HepG2 (cell line): Measurements from ENCODE around the gene PHF5A.

Experiments
- ARHGAP35 ChIP-seq: sonication (generic); formaldehyde crosslinking; IDR thresholded peaks from 2 replicates; pipeline ENCODE4 v1.9.0; 2022; ENCODE audit warnings: mild to moderate bottlenecking, inconsistent platforms, moderate library complexity, missing genetic modification reagents, borderline replicate concordance
- FOXC1 ChIP-seq: sonication (generic); formaldehyde crosslinking; IDR thresholded peaks from 2 replicates; pipeline ENCODE4 v1.8.0; 2022; ENCODE audit warnings: mild to moderate bottlenecking, missing genetic modification reagents, borderline replicate concordance
- GLI4 ChIP-seq: sonication (generic); formaldehyde crosslinking; IDR thresholded peaks from 2 replicates; pipeline ENCODE4 v1.5.1; 2020; ENCODE audit warnings: missing genetic modification reagents, mild to moderate bottlenecking, moderate library complexity, borderline replicate concordance
- NR2C2 ChIP-seq: sonication (generic); formaldehyde crosslinking; IDR thresholded peaks from 2 replicates; pipeline ENCODE4 v1.4.0; 2020; ENCODE audit warnings: missing genetic modification reagents, mild to moderate bottlenecking, moderate library complexity, borderline replicate concordance
- POLR2A ChIP-seq, 2 experiments: IDR thresholded peaks; 2 replicates each; pipeline ENCODE4 v1.6.1; 2011; ENCODE audit warnings: low read depth in 2 of 2, low read length in 2 of 2, mild to moderate bottlenecking in 1 of 2, moderate library complexity in 1 of 2; ENCODE audit not compliant: insufficient read depth in 1 of 2
- SOX6 ChIP-seq, 2 experiments: fragments of 450-650 bp in 1 of 2; sonication (generic) in 1 of 2; formaldehyde crosslinking in 1 of 2; IDR thresholded peaks; 2 replicates each; pipeline versions ENCODE4 v1.4.0 to v1.6.1; 2017 to 2020; ENCODE audit warnings: antibody characterized with exemption in 1 of 2, mild to moderate bottlenecking in 1 of 2, missing genetic modification reagents in 1 of 2
- ZNF615 ChIP-seq: sonication (generic); formaldehyde crosslinking; IDR thresholded peaks from 2 replicates; pipeline ENCODE4 v1.5.0; 2020; ENCODE audit warnings: mild to moderate bottlenecking, missing genetic modification reagents, borderline replicate concordance
- TF ChIP-seq, protein P1 (sequence below): sonication (generic); formaldehyde crosslinking; IDR thresholded peaks from 2 replicates; pipeline ENCODE4 v1.5.0; 2020; ENCODE audit warnings: mild to moderate bottlenecking, missing genetic modification reagents, moderate library complexity
- TF ChIP-seq, protein P2 (sequence below), 2 experiments: sonication (generic) in 1 of 2; formaldehyde crosslinking in 1 of 2; IDR thresholded peaks; 2 replicates each; pipeline versions ENCODE4 v1.4.0 to v1.6.1; 2018 to 2020; ENCODE audit warnings: missing genetic modification reagents in 2 of 2, borderline replicate concordance in 1 of 2, low read depth in 1 of 2, mild to moderate bottlenecking in 1 of 2, missing biosample characterization in 1 of 2
- TF ChIP-seq, protein P3 (sequence below): sonication (generic); formaldehyde crosslinking; IDR thresholded peaks from 2 replicates; pipeline ENCODE4 v1.8.0; 2023; ENCODE audit warnings: mild to moderate bottlenecking, missing genetic modification reagents

DNA sequence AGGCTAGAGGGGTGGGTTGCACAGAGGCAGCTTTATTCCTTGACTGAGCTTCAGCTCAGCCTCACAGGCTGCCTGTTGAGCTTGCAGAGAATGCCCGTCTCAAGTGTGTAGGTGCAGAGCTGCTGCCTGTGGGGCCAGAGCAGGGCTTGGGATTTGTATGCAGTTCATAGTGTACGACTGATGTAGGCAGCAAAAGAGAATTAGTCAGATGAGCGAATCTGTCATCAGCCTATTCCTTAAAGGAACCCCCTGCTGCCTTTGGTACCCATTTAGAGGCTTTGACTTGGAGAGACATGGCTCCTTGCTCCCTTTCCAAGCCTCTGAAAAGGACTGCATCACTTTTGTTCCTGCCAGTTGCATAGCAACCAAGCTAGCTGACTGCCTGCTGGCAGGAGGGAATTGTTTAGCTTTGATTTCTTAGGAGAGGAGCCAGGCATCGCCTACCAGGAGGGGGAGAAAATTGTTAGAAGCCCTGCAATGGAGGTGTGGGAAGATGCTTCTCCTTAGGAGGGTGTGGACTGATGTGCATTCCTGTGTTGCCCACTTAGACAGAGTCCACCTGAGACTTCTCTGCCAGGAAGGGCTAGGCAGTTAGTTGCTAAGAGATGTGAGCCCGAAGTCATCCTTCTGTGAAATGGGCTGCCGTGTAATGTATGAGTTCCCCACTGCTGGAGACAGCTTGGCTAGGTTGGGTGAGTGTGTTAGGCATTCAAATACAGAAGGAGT lies 11.3 kb upstream of the PHF5A start:
- TF ChIP-seq GLI4: no peak
- TF ChIP-seq SOX6 (IDR thresholded peaks at IDR 0.05): no peak
- TF ChIP-seq SOX6 (CRISPR knock-in tag; IDR thresholded peaks at IDR 0.05): no peak
- no peak for TF ChIP-seq ARHGAP35 (CRISPR knock-in tag)
- no peak for TF ChIP-seq FOXC1
- no peak for TF ChIP-seq NR2C2 (CRISPR knock-in tag)
- no peak for TF ChIP-seq ZNF615 (CRISPR knock-in tag)
- TF ChIP-seq POLR2A (IDR thresholded peaks at IDR 0.05; ENCODE audit: insufficient read depth in 1 of 2, low read depth in 2 of 2, low read length in 2 of 2): no peak
- TF ChIP-seq, protein P1, sequence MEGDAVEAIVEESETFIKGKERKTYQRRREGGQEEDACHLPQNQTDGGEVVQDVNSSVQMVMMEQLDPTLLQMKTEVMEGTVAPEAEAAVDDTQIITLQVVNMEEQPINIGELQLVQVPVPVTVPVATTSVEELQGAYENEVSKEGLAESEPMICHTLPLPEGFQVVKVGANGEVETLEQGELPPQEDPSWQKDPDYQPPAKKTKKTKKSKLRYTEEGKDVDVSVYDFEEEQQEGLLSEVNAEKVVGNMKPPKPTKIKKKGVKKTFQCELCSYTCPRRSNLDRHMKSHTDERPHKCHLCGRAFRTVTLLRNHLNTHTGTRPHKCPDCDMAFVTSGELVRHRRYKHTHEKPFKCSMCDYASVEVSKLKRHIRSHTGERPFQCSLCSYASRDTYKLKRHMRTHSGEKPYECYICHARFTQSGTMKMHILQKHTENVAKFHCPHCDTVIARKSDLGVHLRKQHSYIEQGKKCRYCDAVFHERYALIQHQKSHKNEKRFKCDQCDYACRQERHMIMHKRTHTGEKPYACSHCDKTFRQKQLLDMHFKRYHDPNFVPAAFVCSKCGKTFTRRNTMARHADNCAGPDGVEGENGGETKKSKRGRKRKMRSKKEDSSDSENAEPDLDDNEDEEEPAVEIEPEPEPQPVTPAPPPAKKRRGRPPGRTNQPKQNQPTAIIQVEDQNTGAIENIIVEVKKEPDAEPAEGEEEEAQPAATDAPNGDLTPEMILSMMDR: no peak
- TF ChIP-seq, protein P2, sequence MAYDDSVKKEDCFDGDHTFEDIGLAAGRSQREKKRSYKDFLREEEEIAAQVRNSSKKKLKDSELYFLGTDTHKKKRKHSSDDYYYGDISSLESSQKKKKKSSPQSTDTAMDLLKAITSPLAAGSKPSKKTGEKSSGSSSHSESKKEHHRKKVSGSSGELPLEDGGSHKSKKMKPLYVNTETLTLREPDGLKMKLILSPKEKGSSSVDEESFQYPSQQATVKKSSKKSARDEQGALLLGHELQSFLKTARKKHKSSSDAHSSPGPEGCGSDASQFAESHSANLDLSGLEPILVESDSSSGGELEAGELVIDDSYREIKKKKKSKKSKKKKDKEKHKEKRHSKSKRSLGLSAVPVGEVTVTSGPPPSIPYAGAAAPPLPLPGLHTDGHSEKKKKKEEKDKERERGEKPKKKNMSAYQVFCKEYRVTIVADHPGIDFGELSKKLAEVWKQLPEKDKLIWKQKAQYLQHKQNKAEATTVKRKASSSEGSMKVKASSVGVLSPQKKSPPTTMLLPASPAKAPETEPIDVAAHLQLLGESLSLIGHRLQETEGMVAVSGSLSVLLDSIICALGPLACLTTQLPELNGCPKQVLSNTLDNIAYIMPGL (CRISPR knock-in tag; IDR thresholded peaks at IDR 0.05; ENCODE audit: borderline replicate concordance in 1 of 2, low read depth in 1 of 2): no peak
- TF ChIP-seq, protein P3, sequence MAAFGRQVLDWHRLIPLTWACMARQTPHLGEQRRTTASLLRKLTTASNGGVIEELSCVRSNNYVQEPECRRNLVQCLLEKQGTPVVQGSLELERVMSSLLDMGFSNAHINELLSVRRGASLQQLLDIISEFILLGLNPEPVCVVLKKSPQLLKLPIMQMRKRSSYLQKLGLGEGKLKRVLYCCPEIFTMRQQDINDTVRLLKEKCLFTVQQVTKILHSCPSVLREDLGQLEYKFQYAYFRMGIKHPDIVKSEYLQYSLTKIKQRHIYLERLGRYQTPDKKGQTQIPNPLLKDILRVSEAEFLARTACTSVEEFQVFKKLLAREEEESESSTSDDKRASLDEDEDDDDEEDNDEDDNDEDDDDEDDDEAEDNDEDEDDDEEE: no peak
